GM12891 (cell line): ENCODE data around the gene KCNIP4.

Experiments used
- DNase-seq: peaks from one replicate; pipeline ENCODE4 v3.0.0; 2011; ENCODE audit warnings: low spot score; ENCODE audit not compliant: insufficient read length
- FAIRE-seq: peaks from 2 replicates; lab custom pipeline; 2011; peaks lifted over from hg19 to GRCh38; lab: Jason Lieb, UNC
- PAX5 ChIP-seq: IDR thresholded peaks from 2 replicates; pipeline ENCODE4 v1.6.1; 2011; ENCODE audit warnings: low read length, moderate library complexity, mild to moderate bottlenecking; ENCODE audit not compliant: insufficient read depth, severe bottlenecking
- POLR2A ChIP-seq: IDR thresholded peaks from 2 replicates; pipeline ENCODE4 v1.6.1; 2011; ENCODE audit warnings: low read depth, low read length, control low read depth
- POLR2AphosphoS5 ChIP-seq: IDR thresholded peaks from 2 replicates; pipeline ENCODE4 v1.6.1; 2011; ENCODE audit warnings: low read depth, low read length, control low read depth
- POU2F2 ChIP-seq: IDR thresholded peaks from 2 replicates; pipeline ENCODE4 v1.6.1; 2011; ENCODE audit warnings: low read depth, mild to moderate bottlenecking, control low read depth, low read length, moderate library complexity
- SPI1 ChIP-seq: IDR thresholded peaks from 2 replicates; pipeline ENCODE4 v1.6.1; 2011; ENCODE audit warnings: low read depth, low read length, control low read depth
- TAF1 ChIP-seq: IDR thresholded peaks from 2 replicates; pipeline ENCODE4 v1.6.1; 2011; ENCODE audit warnings: low read depth, low read length, control low read depth

The KCNIP4 gene

DNA sequence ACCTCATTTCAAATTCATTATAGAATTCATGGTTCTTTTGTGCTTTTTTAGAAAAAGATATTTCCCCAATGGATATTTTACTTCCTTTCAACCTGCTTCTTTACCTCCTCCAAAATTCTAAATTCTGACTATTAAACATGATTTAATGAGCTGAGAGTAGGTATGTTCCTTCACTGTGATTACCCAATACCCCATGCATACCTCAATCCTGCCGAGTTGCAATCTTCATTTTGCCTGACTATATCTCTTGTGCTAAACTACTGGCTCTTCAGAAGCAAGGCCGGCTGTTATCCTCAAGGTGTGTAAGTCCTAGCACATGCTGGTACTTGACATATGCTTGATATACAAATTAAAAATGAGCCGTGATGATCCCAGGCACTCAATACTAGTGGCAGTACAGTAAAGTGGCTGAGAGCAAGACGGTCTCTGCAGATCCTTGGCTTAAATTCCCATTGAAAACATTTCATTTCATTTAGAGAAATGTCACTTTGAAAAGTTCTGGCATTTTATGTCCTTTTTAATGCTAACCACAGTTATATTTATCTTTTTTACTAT is 320.4 kb downstream of the KCNIP4 start:
- TF ChIP-seq POU2F2 (no peak), POLR2AphosphoS5 (no peak), POLR2A (no peak), PAX5 (no peak), TAF1 (no peak), SPI1 (no peak)
- DNase-seq (no peak), FAIRE-seq (no peak)

DNA sequence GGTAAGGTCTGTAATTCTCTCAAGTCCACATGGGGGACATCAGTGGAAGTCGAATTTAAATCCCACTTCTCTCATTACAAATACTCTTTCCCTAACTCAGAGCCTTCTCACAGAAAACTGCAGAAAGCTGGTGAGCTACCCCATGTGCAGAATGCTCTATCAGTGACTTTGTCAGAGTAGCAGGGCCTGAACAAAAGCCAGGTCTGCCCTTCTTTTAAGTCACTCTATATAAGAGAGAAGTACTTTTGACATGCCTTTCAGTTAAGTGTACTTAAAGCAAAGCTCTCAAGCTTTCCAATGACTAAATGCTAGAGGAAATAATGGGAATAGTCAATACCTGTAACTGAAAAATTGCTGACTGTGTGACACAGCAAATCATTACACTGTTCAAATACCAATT is 323.1 kb downstream of the KCNIP4 start:
- no peak for DNase-seq
- FAIRE-seq, result no peak
- TF ChIP-seq POLR2A, result no peak
- TF ChIP-seq TAF1, result no peak
- TF ChIP-seq POU2F2, result no peak
- no peak for TF ChIP-seq PAX5
- TF ChIP-seq SPI1, result no peak
- no peak for TF ChIP-seq POLR2AphosphoS5

GRCh38 chr4:21605006-21605405 is 343.6 kb downstream of the KCNIP4 start:
- DNase-seq (no peak), FAIRE-seq (no peak)
- no peak for TF ChIP-seq PAX5
- TF ChIP-seq POLR2AphosphoS5, result no peak
- no peak for TF ChIP-seq TAF1
- TF ChIP-seq SPI1, result no peak
- TF ChIP-seq POU2F2, result no peak
- no peak for TF ChIP-seq POLR2A

DNA sequence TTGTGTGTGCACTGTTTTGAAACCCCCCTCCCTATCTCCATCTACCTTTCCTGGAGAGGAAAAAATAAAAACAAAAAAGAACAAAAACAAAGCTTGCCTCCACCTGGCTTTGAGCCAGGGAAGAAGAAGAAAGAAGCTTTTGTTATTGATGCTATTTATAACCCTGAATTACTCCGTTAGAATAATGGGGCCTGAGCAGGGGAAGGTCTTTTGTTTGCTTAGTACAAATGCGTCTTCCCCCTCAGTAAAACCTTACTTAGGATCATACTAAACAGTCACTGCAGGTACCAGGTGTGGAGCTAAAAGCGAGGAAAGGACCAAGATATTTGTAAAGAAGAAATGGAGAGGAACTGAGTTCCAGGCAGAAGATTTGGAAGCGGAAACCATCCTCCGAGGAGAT is 352.1 kb downstream of the KCNIP4 start:
- FAIRE-seq (no peak), DNase-seq (no peak)

DNA sequence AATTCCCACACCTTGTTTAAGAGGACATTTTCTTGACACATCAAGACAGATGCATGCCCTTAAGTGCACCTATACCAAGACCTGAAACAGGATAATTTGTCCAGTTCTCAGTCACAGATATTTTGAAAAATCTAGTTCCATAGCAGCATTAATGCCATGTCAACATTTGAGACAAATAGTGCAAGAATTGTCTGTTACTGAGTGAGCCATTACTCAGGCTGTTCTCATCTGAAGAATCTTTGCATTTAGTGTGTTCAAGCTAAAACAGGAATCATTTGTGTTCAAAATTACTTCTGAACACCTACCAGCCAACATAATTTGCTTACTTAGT is 354.9 kb downstream of the KCNIP4 start:
- no peak for DNase-seq
- TF ChIP-seq PAX5 (no peak), POLR2AphosphoS5 (no peak), TAF1 (no peak), SPI1 (no peak), POLR2A (no peak), POU2F2 (no peak)
- no peak for FAIRE-seq

More for the DNA sequence above, 352.1 kb downstream of the KCNIP4 start:
- TF ChIP-seq PAX5 (no peak), POLR2AphosphoS5 (no peak), POU2F2 (no peak), TAF1 (no peak), SPI1 (no peak), POLR2A (no peak)

DNA sequence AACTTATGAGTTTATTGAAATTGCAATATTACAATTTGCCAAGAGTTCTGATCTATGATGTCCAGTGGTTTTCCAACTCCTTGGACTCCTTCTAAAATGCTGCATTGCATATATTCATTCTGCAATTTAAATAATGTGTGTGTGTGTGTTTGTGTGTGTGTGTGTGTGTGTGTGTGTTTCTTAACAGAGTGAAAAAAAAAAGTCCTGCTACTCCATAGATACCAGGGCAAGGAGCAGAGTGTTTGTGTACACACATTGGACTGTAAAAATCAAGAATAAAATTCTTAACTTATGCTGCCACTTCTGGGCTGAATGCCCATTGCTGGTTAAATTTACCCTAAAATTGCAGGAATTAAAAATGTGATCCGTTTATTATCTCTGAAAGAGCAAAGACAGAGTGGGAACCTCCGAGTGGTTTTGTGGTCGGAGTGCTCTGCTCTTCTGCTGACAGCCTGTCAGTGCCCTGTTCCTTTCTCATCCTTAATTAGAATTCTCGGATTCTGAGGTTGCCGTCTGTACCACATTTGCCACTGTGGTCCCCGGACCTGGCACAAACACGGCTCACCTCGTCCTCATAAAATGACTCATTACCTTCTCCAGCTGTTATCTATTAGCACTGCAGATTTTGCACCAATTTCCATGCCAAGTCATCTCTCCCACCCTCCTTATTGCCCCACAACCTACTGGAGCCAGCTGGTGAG is 355.5 kb downstream of the KCNIP4 start:
- FAIRE-seq (no peak), DNase-seq (no peak)
- TF ChIP-seq POLR2AphosphoS5 (no peak), PAX5 (no peak), POU2F2 (no peak), TAF1 (no peak), POLR2A (no peak), SPI1 (no peak)

DNA sequence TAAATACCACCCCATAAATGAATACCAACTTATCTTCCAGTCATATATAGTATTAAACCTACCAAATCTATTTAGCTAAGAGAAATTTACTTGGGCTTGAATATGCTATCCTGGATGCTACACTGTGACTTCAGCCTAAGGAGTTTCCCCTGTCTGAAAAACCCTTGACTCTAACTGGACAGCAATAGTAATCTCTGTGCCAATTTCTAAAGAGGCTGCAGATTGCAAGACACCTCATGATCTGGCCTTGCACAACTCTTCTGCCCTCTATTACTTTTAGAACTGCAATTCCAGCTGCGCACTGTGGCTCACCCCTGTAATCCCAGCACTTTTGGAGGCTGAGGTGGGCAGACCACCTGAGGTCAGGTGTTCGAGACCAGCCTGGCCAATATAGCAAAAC is 371.5 kb downstream of the KCNIP4 start:
- TF ChIP-seq TAF1 (no peak), SPI1 (no peak), PAX5 (no peak), POLR2A (no peak), POU2F2 (no peak), POLR2AphosphoS5 (no peak)
- DNase-seq (no peak), FAIRE-seq (no peak)

GRCh38 chr4:21571100-21571499 is 377.5 kb downstream of the KCNIP4 start:
- FAIRE-seq, result no peak

DNA sequence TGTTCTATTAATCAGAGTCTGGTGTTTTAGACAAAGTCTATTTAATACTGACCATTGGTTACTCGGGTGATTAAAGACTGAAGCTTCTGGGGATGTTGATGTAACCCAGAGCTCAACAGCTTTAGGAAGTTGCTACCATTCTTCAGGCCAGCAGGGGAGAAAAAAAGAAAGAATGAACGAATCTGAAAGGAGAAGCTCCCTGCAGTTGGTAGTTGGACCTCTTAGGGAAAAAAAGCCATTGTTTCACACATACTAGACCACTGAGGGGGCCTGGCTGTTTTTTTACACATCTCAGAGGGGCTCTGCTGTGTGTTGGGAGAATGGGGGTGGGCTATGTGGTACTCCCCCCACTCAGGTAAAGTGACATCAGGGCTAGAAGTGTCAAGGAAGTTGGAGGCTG is 378.9 kb downstream of the KCNIP4 start:
- no peak for TF ChIP-seq SPI1
- no peak for TF ChIP-seq TAF1
- TF ChIP-seq PAX5, result no peak
- TF ChIP-seq POU2F2, result no peak
- DNase-seq, result no peak
- no peak for FAIRE-seq

More at GRCh38 chr4:21571100-21571499, 377.5 kb downstream of the KCNIP4 start:
- TF ChIP-seq POU2F2, result no peak
- no peak for TF ChIP-seq POLR2A
- TF ChIP-seq TAF1, result no peak
- no peak for TF ChIP-seq PAX5
- no peak for TF ChIP-seq SPI1
- TF ChIP-seq POLR2AphosphoS5, result no peak
- no peak for DNase-seq

GRCh38 chr4:21555083-21555482 is 393.5 kb downstream of the KCNIP4 start:
- DNase-seq, result no peak
- TF ChIP-seq SPI1, result no peak
- no peak for TF ChIP-seq POU2F2
- TF ChIP-seq POLR2A, result no peak
- no peak for TF ChIP-seq PAX5
- TF ChIP-seq POLR2AphosphoS5, result no peak
- no peak for TF ChIP-seq TAF1
- FAIRE-seq, result no peak
